ENCODE data around the gene EFCAB8. TPM values are rescaled to one million over a fixed set of nuclear protein-coding genes. Genes with fewer than 3 reads are reported as not detected.

The EFCAB8 gene
- total RNA-seq, 2 donors from 2014 or later = not detected

DNA sequence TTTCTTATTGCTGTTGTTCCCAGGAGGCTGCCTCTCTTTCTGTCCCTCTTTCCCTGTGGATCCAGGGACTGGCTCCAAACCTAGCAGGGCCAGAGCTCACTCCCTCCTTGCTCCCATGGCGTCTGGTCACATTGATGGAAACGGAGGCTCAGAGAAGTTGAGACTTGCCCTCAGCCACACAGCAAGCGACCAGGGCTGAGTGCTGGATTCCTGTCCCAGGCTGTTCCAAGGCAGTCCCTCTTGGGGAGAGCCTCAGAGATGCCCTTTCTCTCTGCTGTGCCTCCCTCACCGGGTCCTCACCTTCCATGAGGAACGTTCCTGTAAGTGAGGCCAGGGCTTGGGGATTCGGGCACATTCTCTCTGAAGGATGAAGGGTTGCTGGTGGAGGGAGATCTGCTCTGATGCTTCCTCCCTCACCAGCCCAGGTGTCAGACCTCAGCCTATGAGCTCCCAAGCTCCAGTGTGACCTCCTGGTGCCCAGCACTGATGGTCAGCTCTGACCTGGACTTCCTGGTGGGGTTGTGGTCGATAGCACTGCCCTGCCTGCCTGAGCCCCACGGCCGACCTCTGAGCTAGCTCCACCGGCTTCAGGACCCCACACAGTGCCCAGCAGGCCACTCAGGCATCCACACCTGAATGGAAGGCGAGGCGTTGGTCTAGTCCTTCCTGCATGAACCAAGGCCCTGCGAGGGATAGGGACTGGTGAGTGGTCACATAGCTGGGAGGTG is 118.7 kb downstream of the EFCAB8 start:
- Histone ChIP-seq H3K36me3 (no peaks in the 10 kb centered on the region), H3K27me3 (no peaks in the 10 kb centered on the region), H3K27ac (no peak overlapping the region), H3K9me3 (no peaks in the 10 kb centered on the region), H3K4me1 (peaks cover 0 to 8% of the 10 kb centered on the region in 2 donors), H3K4me3 (no peak overlapping the region)
- no peak for DNase-seq (ENCODE audit: low spot score)
- TF ChIP-seq, protein P1, sequence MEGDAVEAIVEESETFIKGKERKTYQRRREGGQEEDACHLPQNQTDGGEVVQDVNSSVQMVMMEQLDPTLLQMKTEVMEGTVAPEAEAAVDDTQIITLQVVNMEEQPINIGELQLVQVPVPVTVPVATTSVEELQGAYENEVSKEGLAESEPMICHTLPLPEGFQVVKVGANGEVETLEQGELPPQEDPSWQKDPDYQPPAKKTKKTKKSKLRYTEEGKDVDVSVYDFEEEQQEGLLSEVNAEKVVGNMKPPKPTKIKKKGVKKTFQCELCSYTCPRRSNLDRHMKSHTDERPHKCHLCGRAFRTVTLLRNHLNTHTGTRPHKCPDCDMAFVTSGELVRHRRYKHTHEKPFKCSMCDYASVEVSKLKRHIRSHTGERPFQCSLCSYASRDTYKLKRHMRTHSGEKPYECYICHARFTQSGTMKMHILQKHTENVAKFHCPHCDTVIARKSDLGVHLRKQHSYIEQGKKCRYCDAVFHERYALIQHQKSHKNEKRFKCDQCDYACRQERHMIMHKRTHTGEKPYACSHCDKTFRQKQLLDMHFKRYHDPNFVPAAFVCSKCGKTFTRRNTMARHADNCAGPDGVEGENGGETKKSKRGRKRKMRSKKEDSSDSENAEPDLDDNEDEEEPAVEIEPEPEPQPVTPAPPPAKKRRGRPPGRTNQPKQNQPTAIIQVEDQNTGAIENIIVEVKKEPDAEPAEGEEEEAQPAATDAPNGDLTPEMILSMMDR (IDR thresholded peaks at IDR 0.05) = no peak

DNA sequence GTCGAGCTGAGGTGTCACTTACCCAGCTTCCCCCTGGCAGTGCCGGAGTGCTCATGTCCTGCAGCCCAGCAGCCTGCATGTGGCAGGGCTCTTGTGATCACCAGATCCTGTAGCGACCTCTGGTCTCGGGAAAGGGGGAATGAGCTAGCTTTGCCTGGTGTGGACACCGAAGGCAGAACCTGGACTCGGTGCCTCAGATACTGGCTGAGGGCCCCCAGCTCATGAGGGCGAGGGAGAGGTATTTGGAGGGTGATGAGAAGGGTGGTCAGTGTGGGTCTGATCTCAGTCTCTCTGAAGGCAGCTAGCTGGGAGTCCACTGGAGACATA is 119.2 kb downstream of the EFCAB8 start:
- DNase-seq (ENCODE audit: low spot score) = no peak
- Histone ChIP-seq H3K27ac (no peak overlapping the region), H3K4me1 (peaks cover 0 to 12% of the 10 kb centered on the region in 2 donors), H3K36me3 (no peaks in the 10 kb centered on the region), H3K27me3 (no peaks in the 10 kb centered on the region), H3K4me3 (no peak overlapping the region), H3K9me3 (no peaks in the 10 kb centered on the region)
- TF ChIP-seq, protein P1 (IDR thresholded peaks at IDR 0.05) = no peak

DNA sequence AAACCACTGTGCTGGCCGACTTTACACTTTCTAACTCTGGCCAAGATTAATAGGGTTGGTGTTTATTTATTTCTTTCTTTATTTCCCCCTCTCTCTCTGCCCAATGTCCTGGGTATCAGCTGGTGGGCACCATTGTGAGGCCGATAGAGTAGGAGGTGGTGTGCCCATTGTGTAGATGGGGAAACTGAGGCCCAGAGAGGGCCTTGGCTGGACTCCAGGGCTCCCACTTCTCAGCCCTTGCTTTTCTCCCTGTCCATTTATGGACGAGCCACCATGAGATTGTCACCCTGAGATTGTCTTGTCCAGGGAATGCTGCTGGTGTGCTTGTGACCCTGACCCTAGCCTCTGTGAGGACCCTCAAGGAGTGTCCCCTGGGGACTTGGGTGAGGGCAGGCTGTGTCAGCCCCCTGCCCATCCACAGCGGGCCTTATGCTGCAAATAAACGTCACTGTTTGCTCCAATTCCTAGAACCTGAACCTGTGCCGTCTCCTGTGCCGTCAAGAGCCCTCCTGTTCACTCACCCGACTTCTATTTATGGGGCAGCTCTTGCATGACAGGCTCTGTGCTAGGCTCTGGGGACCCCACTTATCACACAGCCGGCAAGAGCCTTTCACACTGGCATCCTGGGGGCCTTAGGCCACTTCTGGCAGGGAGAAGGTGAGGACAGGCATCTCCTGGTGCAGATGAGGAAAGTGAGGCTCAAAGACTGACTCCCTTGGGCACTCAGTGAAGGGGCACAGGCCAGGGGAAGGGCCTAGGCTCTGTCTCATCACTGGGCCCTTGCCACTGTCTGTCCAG is 120.7 kb downstream of the EFCAB8 start:
- Histone ChIP-seq H3K4me3 (no peak overlapping the region), H3K27ac (no peak overlapping the region), H3K27me3 (no peaks in the 10 kb centered on the region), H3K36me3 (no peaks in the 10 kb centered on the region), H3K4me1 (peaks cover 0 to 12% of the 10 kb centered on the region in 2 donors), H3K9me3 (no peaks in the 10 kb centered on the region)
- TF ChIP-seq, protein P1 (IDR thresholded peaks at IDR 0.05) = no peak
- no peak for DNase-seq (ENCODE audit: low spot score)

DNA sequence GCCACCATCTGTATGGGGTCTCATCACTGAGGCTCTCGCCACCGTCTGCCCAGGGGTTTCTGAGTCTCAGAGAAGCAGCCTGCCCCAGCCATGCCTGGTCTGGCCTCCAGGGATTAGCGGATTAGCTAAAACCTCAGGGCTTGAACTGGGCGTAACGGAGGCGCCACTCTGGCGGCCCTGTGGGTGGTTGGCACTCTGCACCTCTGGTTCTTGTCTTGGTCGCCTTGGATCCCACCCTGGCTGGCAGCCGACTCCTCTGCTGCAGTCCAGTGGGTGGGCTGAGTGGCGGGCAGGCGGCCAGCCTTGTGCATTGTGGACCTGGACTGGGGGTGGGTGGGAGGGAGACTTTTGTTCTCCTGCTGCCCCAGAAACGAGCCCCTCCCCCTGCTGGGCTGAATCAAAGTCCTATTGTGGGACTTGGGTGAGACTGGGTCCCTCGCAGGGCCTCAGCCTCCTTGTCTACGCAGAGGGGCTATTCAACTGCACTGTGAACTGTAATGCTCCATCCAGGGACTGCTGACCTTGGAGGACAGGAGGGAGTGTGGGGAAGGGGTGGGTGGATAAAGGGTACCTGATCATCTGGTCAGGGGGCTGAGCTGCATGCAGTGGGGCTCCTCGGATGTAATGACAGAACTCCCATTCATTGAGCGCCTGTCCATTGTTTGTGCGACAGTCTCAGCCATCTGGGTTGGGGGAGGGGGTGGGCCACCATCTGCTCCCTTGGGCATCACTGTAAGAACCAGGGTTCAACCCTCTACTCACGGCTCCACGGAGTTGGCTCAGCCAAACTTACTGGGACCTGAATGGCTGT is 121.6 kb downstream of the EFCAB8 start:
- Histone ChIP-seq H3K4me3 (no peak overlapping the region), H3K27me3 (no peaks in the 10 kb centered on the region), H3K9me3 (no peaks in the 10 kb centered on the region), H3K27ac (no peak overlapping the region), H3K4me1 (peaks cover 0 to 12% of the 10 kb centered on the region in 2 donors), H3K36me3 (no peaks in the 10 kb centered on the region)
- no peak for DNase-seq (ENCODE audit: low spot score)
- TF ChIP-seq, protein P1 (IDR thresholded peaks at IDR 0.05) = no peak

DNA sequence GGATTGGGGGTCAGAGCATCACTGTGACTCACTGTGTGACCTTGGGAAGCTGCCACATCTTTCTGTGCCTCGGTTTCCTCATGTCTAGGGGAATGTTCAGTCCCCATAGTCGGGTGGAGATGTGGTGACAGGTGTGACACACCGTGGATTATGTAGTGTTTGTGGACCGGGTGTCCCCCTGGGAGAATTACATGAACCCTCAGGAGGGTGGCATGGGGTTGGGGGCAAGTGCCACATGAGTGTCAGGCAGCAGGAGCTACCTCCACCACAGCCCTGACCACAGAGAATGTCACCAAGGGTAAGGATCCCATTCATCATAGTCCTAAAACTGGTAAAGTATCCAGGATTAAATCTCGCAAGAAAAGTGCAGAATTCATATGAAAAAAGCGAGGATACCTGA is 122.3 kb downstream of the EFCAB8 start:
- Histone ChIP-seq H3K4me1 (peaks cover 0 to 12% of the 10 kb centered on the region in 2 donors), H3K36me3 (no peaks in the 10 kb centered on the region), H3K27me3 (no peaks in the 10 kb centered on the region), H3K27ac (no peak overlapping the region), H3K9me3 (no peaks in the 10 kb centered on the region), H3K4me3 (no peak overlapping the region)
- TF ChIP-seq, protein P1 (IDR thresholded peaks at IDR 0.05) = no peak
- DNase-seq (ENCODE audit: low spot score) = no peak

Measured in right atrium auricular region (tissue), 2 donors.